H1 (cell line): ENCODE data around the gene SLC35B4. TPM values are rescaled to one million over a fixed set of nuclear protein-coding genes. Genes with fewer than 3 reads are reported as not detected.

Experiments
- CTCF ChIA-PET: fragments of 300-600 bp; sonication (Branson Sonifier 250); formaldehyde crosslinking; loops from one replicate; lab custom pipeline; 2021; ENCODE audit not compliant: partially characterized antibody; lab: Charles Lee
- POLR2A ChIA-PET: fragments of 300-600 bp; sonication (Branson Sonifier 250); formaldehyde crosslinking; loops from one replicate; lab custom pipeline; 2021; ENCODE audit warnings: inconsistent platforms; ENCODE audit not compliant: partially characterized antibody; lab: Charles Lee
- DNase-seq, 2 experiments: peaks; one replicate each; pipeline versions ENCODE4 v3.0.0 to v3.0.0-alpha.2; 2010 to 2022; ENCODE audit warnings: low spot score in 2 of 2, low read depth in 1 of 2, mixed read lengths in 1 of 2
- FAIRE-seq: peaks from 2 replicates; lab custom pipeline; 2011; peaks lifted over from hg19 to GRCh38; lab: Jason Lieb, UNC
- H2AFZ ChIP-seq: 2 replicates; pipeline ENCODE4 v1.8.1; 2012; ENCODE audit warnings: low read length, inconsistent platforms
- H2AK5ac ChIP-seq: 2 replicates; pipeline ENCODE4 v1.6.1; 2013; ENCODE audit warnings: low read depth, low read length
- H2BK120ac ChIP-seq: replicated peaks from 2 replicates; pipeline ENCODE3; 2013; ENCODE audit warnings: low read depth, low read length, inconsistent platforms
- H2BK12ac ChIP-seq: 2 replicates; pipeline ENCODE4 v1.6.1; 2013; ENCODE audit warnings: low read depth, low read length
- H2BK15ac ChIP-seq: 2 replicates; pipeline ENCODE4 v1.6.1; 2013; ENCODE audit warnings: low read length
- H2BK20ac ChIP-seq: 2 replicates; pipeline ENCODE4 v1.6.1; 2013; ENCODE audit warnings: low read length
- H2BK5ac ChIP-seq: 2 replicates; pipeline ENCODE4 v1.6.1; 2013; ENCODE audit warnings: low read depth, low read length
- H3K14ac ChIP-seq: 2 replicates; pipeline ENCODE4 v1.6.1; 2013; ENCODE audit warnings: inconsistent platforms; ENCODE audit not compliant: insufficient read length
- H3K18ac ChIP-seq: 2 replicates; pipeline ENCODE4 v1.6.1; 2013; ENCODE audit warnings: low read length; ENCODE audit errors: extremely low read depth
- H3K23ac ChIP-seq: 2 replicates; pipeline ENCODE4 v1.6.1; 2013; ENCODE audit warnings: inconsistent platforms; ENCODE audit not compliant: insufficient read length
- H3K23me2 ChIP-seq: 2 replicates; pipeline ENCODE4 v1.6.1; 2013; ENCODE audit warnings: low read depth, low read length
- H3K27ac ChIP-seq: 2 replicates; pipeline ENCODE4 v1.6.1; 2011; ENCODE audit warnings: low read depth, low read length, inconsistent platforms
- H3K27me3 ChIP-seq, 4 experiments: replicated peaks in 1 of 4; 1 replicate in 1 of 4; 2 replicates in 3 of 4; pipeline versions ENCODE4 v1.6.1 to v1.8.1; 2011 to 2013; ENCODE audit warnings: low read length in 3 of 4, mild to moderate bottlenecking in 3 of 4, inconsistent platforms in 2 of 4, mixed read lengths in 2 of 4, moderate library complexity in 1 of 4; ENCODE audit not compliant: control insufficient read depth in 3 of 4, insufficient read depth in 3 of 4; ENCODE audit errors: extremely low read depth in 1 of 4
- H3K36me3 ChIP-seq, 4 experiments: 2 replicates each; pipeline versions ENCODE4 v1.6.1 to v1.8.1; 2011 to 2013; ENCODE audit warnings: mild to moderate bottlenecking in 4 of 4, low read length in 3 of 4, moderate library complexity in 2 of 4, control low read depth in 1 of 4, inconsistent platforms in 1 of 4; ENCODE audit not compliant: insufficient read depth in 4 of 4, control insufficient read depth in 2 of 4
- H3K4ac ChIP-seq: replicated peaks from 2 replicates; pipeline ENCODE3; 2013; ENCODE audit warnings: low read length, low read depth, mixed read lengths, inconsistent platforms; ENCODE audit not compliant: insufficient read length
- H3K4me1 ChIP-seq, 4 experiments: replicated peaks in 1 of 4; 1 replicate in 1 of 4; 2 replicates in 3 of 4; pipeline versions ENCODE4 v1.6.1 to v1.8.1; 2011 to 2013; ENCODE audit warnings: low read length in 3 of 4, inconsistent platforms in 2 of 4, mixed read lengths in 1 of 4; ENCODE audit not compliant: insufficient read depth in 4 of 4, control insufficient read depth in 3 of 4
- H3K4me2 ChIP-seq, 2 experiments: 2 replicates each; pipeline versions ENCODE4 v1.6.1 to v1.8.1; 2011 to 2013; ENCODE audit warnings: low read depth in 2 of 2, low read length in 2 of 2, control low read depth in 1 of 2, inconsistent platforms in 1 of 2, mild to moderate bottlenecking in 1 of 2; ENCODE audit not compliant: insufficient read depth in 1 of 2
- H3K4me3 ChIP-seq, 4 experiments: fragments of 200-600, 300-600 bp in 1 of 4; sonication (generic), shearing (Covaris generic), sonication (Bioruptor Twin) in 1 of 4; 2 replicates each; pipeline versions ENCODE4 v1.5.1 to v1.8.1; 2011 to 2016; ENCODE audit warnings: low read length in 4 of 4, low read depth in 3 of 4, control low read depth in 2 of 4, inconsistent platforms in 2 of 4, mild to moderate bottlenecking in 2 of 4, mixed read lengths in 1 of 4, moderate library complexity in 1 of 4; ENCODE audit not compliant: insufficient read depth in 2 of 4; ENCODE audit errors: extremely low read depth in 1 of 4
- H3K56ac ChIP-seq: replicated peaks from 2 replicates; pipeline ENCODE3; 2013; ENCODE audit warnings: low read depth, mild to moderate bottlenecking, mixed read lengths, low read length, inconsistent platforms; ENCODE audit not compliant: insufficient read length
- H3K79me1 ChIP-seq: 2 replicates; pipeline ENCODE4 v1.6.1; 2013; ENCODE audit warnings: low read depth, low read length, control low read depth
- H3K79me2 ChIP-seq, 2 experiments: 2 replicates each; pipeline versions ENCODE4 v1.6.1 to v1.8.1; 2012 to 2013; ENCODE audit warnings: low read length in 2 of 2, mild to moderate bottlenecking in 2 of 2, inconsistent platforms in 1 of 2; ENCODE audit not compliant: insufficient read depth in 2 of 2, control insufficient read depth in 1 of 2
- H3K9ac ChIP-seq, 4 experiments: replicated peaks in 1 of 4; 1 replicate in 1 of 4; 2 replicates in 3 of 4; pipeline versions ENCODE4 v1.6.1 to v1.8.1; 2011 to 2013; ENCODE audit warnings: low read depth in 3 of 4, low read length in 3 of 4, control low read depth in 2 of 4, mild to moderate bottlenecking in 2 of 4, moderate library complexity in 2 of 4, inconsistent platforms in 1 of 4; ENCODE audit errors: extremely low read depth in 1 of 4
- H3K9me3 ChIP-seq, 2 experiments: 2 replicates each; pipeline versions ENCODE4 v1.6.1 to v1.8.1; 2012 to 2013; ENCODE audit warnings: mild to moderate bottlenecking in 2 of 2, moderate library complexity in 2 of 2, control low read depth in 1 of 2, inconsistent platforms in 1 of 2, low read depth in 1 of 2, low read length in 1 of 2, mixed read lengths in 1 of 2; ENCODE audit not compliant: insufficient read depth in 2 of 2
- H4K20me1 ChIP-seq, 2 experiments: replicated peaks in 1 of 2; 2 replicates each; pipeline versions ENCODE3 to v1.8.1; 2011 to 2013; ENCODE audit warnings: inconsistent platforms in 2 of 2, low read length in 2 of 2, mild to moderate bottlenecking in 1 of 2; ENCODE audit not compliant: insufficient read depth in 2 of 2, control insufficient read depth in 1 of 2
- H4K5ac ChIP-seq: 2 replicates; pipeline ENCODE4 v1.6.1; 2013; ENCODE audit warnings: low read length, low read depth, mixed read lengths, inconsistent platforms; ENCODE audit not compliant: insufficient read length
- H4K8ac ChIP-seq: 2 replicates; pipeline ENCODE4 v1.8.0; 2013; ENCODE audit warnings: mild to moderate bottlenecking, moderate library complexity, low read length, inconsistent platforms; ENCODE audit not compliant: insufficient read depth; ENCODE audit errors: extremely low read depth
- H4K91ac ChIP-seq: replicated peaks from 2 replicates; pipeline ENCODE3; 2013; ENCODE audit warnings: low read length, mixed read lengths, inconsistent platforms; ENCODE audit not compliant: insufficient read length
- BACH1 ChIP-seq: IDR thresholded peaks from 2 replicates; pipeline ENCODE4 v1.6.1; 2012; ENCODE audit warnings: low read length, improper control_type of control experiment
- HDAC6 ChIP-seq: IDR thresholded peaks from one replicate; pipeline ENCODE4 v1.7.1; 2012; ENCODE audit warnings: low read depth, mild to moderate bottlenecking, inconsistent platforms, low read length, moderate library complexity
- SUZ12 ChIP-seq: fragments of 200-600 bp; sonication (generic); IDR thresholded peaks from 2 replicates; pipeline ENCODE4 v1.6.1; 2012; ENCODE audit warnings: mild to moderate bottlenecking, inconsistent platforms, low read length, moderate library complexity, mixed read lengths
- TAF1 ChIP-seq: IDR thresholded peaks from 2 replicates; pipeline ENCODE4 v1.6.1; 2011; ENCODE audit warnings: mild to moderate bottlenecking, low read depth, low read length
- YY1 ChIP-seq: IDR thresholded peaks from 2 replicates; pipeline ENCODE4 v1.6.1; 2011; ENCODE audit warnings: low read depth, mild to moderate bottlenecking, low read length
- WGBS, 2 experiments: shearing (Covaris generic) in 1 of 2; methylation state at CpG; one replicate each; pipeline versions ENCODE4 v1.1.6 to v1.1.7; 2013 to 2015; ENCODE audit warnings: low lambda C conversion rate in 2 of 2, mixed read lengths in 2 of 2, inconsistent platforms in 1 of 2, low coverage in 1 of 2, missing lambda C conversion rate in 1 of 2; ENCODE audit not compliant: insufficient replicate concordance in 2 of 2, insufficient coverage in 1 of 2, insufficient read length in 1 of 2; ENCODE audit errors: extremely low coverage in 1 of 2, missing lambda C conversion rate in 1 of 2; 5-methylcytosine and 5-hydroxymethylcytosine counted together
- polyA plus RNA-seq, 7 experiments: library from polyadenylated mRNA; depleted of rRNA in 3 of 7; stranded (reverse) in 5 of 7; unstranded in 2 of 7; fragments of >200 nt in 5 of 7; fragments of 200-250 nt in 2 of 7; gene quantifications; 1 replicate in 5 of 7; 2 replicates in 1 of 7; 4 replicates in 1 of 7; pipeline versions ENCODE4 v1.2.1 to v1.2.3, GENCODE V29; 2011 to 2013; ENCODE audit warnings: missing spikeins in 2 of 7, mixed read lengths in 2 of 7
- total RNA-seq: library from RNA; stranded (reverse); fragmentation: NEBNext Ultra II Directional; extraction: Animal tissue kit (Norgen Biotek cat#: 25700); gene quantifications from 2 replicates; pipeline ENCODE4 v1.2.1, GENCODE V29; 2021

Gene SLC35B4
- total and polyA plus RNA-seq, 2 of the 8 experiments (the other 6 are each of a cell fraction or from before 2014, with no cell fraction given) = 28.9 to 34.6 TPM

GRCh38 chr7:134297489-134297888, 19.2 kb downstream of the SLC35B4 start:
- CTCF ChIA-PET = interaction anchor here (1.2 kb wide), 1 partner anchor 60 kb away, joined by 3 read pairs; no protein-coding TSS in a partner anchor
- no peak overlapping the region for H3K9ac ChIP-seq

More at GRCh38 chr7:134297489-134297888, 19.2 kb downstream of the SLC35B4 start:
- TF ChIP-seq TAF1 = no peak
- TF ChIP-seq BACH1 = no peak
- no peak for TF ChIP-seq HDAC6
- no peak for TF ChIP-seq YY1
- no peak for TF ChIP-seq SUZ12
- H3K4me3 ChIP-seq = no peak overlapping the region
- H2BK15ac ChIP-seq = no peak overlapping the region
- no peak overlapping the region for H3K14ac ChIP-seq
- DNase-seq (no peak), FAIRE-seq (no peak)
- H2AK5ac ChIP-seq = no peak overlapping the region
- no peak overlapping the region for H2BK12ac ChIP-seq
- no peak overlapping the region for H3K27ac ChIP-seq
- no peak overlapping the region for H3K56ac ChIP-seq
- no peak overlapping the region for H3K18ac ChIP-seq
- H2BK20ac ChIP-seq = no peak overlapping the region
- H3K23ac ChIP-seq = no peak overlapping the region
- no peaks in the 10 kb centered on the region for H3K79me2 ChIP-seq
- no peak overlapping the region for H4K91ac ChIP-seq
- POLR2A ChIA-PET = no interaction called here
- H4K5ac ChIP-seq = no peak overlapping the region
- H3K4me2 ChIP-seq = no peak overlapping the region
- peaks cover 0 to 45% (median 18%) of the 10 kb centered on the region in 4 experiments; a peak in 5 of 8 replicates for H3K36me3 ChIP-seq
- no peak overlapping the region for H2BK120ac ChIP-seq
- H3K79me1 ChIP-seq = no peaks in the 10 kb centered on the region
- no peaks in the 10 kb centered on the region for H3K4me1 ChIP-seq
- 96% methylated on average over 2 of the region's 2 CpGs; no CpG with 5 or more reads in 1 of the 2 experiments for WGBS, 2 experiments
- no peak overlapping the region for H3K4ac ChIP-seq
- peaks cover 0 to 1% (median 0%) of the 10 kb centered on the region in 4 experiments; a peak in 1 of 7 replicates for H3K27me3 ChIP-seq
- no peaks in the 10 kb centered on the region for H3K23me2 ChIP-seq
- H3K9me3 ChIP-seq = no peaks in the 10 kb centered on the region
- H2BK5ac ChIP-seq = no peak overlapping the region
- H2AFZ ChIP-seq = no peak overlapping the region
- peaks cover 0 to 2% of the 10 kb centered on the region in 2 experiments for H4K20me1 ChIP-seq
- no peak overlapping the region for H4K8ac ChIP-seq
